Activated B cell treated with CpG ODN at 0.5 μM for 24 hours (primary cell): Measurements from ENCODE around the gene FLVCR1. TPM values are rescaled to one million over a fixed set of nuclear protein-coding genes. Genes with fewer than 3 reads are reported as not detected.
A peak's percentile ranks its signal among the peaks of the same experiment; 100 is the strongest.

Experiments
- ATAC-seq: fragments of 200-7000 bp; cut with Tn5 transposase; one replicate; pipeline ENCODE4 v1.10.0; 2021; ENCODE audit warnings: low read depth, mild to moderate bottlenecking, moderate library complexity
- CTCF ChIA-PET: fragments of 350-600 bp; sonication (Branson Sonifier 250); formaldehyde crosslinking; loops from one replicate; lab custom pipeline; 2021; ENCODE audit warnings: antibody characterized with exemption; lab: Charles Lee
- POLR2A ChIA-PET: fragments of 350-600 bp; sonication (Branson Sonifier 250); formaldehyde crosslinking; loops from one replicate; lab custom pipeline; 2021; ENCODE audit warnings: antibody characterized with exemption; lab: Charles Lee
- DNase-seq: peaks from one replicate; pipeline ENCODE4 v3.0.0; 2022
- H3K27ac Mint-ChIP-seq: one replicate; pipeline ENCODE4 v1.8.0; 2020; ENCODE audit warnings: mixed read lengths
- H3K27me3 Mint-ChIP-seq: one replicate; pipeline ENCODE4 v1.8.0; 2021; ENCODE audit warnings: mixed read lengths
- H3K36me3 Mint-ChIP-seq: one replicate; pipeline ENCODE4 v1.8.0; 2021; ENCODE audit warnings: low read depth, mixed read lengths
- H3K4me1 Mint-ChIP-seq: one replicate; pipeline ENCODE4 v1.8.0; 2021; ENCODE audit warnings: mixed read lengths
- H3K4me3 Mint-ChIP-seq: one replicate; pipeline ENCODE4 v1.8.0; 2020; ENCODE audit warnings: mild to moderate bottlenecking, mixed read lengths
- H3K9me3 Mint-ChIP-seq: one replicate; pipeline ENCODE4 v1.8.0; 2020; ENCODE audit warnings: mixed read lengths
- intact Hi-C: fragments of 100-400 bp; cut with micrococcal nuclease; formaldehyde crosslinking; loops from one replicate; pipeline ENCODE4 v1.15.1; 2024
- total RNA-seq: library from RNA; stranded (reverse); gene quantifications from 2 replicates; pipeline ENCODE4 v1.2.3, GENCODE V29; 2022
- TF ChIP-seq, protein P1 (sequence below): fragments of 200-600 bp; IDR thresholded peaks from one replicate; pipeline ENCODE4 v1.8.0; 2022; ENCODE audit warnings: antibody characterized with exemption, mild to moderate bottlenecking

The FLVCR1 gene
- total RNA-seq: 12.7 and 16.4 TPM in 2 replicates

DNA sequence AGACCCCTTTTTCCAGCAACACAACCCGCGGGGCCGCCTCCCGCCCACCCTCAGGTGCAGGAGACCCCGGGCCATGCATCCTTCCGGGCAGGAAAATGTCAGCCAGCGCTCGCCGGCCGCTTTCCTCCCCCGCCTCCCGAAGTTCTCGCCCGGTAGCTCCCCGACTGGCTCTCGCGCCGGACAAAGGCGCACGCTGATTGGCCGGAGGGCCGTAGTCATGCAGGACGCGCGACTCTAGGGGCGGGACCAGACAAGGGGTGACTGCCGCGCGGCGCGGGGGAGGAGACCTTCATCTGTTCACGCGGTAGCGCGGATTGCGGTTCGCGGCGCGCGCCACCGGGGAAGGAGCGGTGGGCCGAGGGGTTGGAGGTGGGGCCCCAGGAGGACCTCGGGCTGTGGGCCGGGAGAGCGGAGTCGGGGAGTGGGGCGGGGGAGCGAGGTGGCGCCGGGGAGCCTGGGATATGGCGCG is at the start of gene FLVCR1:
Gene FLVCR1, plus strand, starts transcription at position 284 of the 469 bp plus-strand sequence. Its CDS starts 178 bp downstream, at position 462.
- TF ChIP-seq, protein P1, sequence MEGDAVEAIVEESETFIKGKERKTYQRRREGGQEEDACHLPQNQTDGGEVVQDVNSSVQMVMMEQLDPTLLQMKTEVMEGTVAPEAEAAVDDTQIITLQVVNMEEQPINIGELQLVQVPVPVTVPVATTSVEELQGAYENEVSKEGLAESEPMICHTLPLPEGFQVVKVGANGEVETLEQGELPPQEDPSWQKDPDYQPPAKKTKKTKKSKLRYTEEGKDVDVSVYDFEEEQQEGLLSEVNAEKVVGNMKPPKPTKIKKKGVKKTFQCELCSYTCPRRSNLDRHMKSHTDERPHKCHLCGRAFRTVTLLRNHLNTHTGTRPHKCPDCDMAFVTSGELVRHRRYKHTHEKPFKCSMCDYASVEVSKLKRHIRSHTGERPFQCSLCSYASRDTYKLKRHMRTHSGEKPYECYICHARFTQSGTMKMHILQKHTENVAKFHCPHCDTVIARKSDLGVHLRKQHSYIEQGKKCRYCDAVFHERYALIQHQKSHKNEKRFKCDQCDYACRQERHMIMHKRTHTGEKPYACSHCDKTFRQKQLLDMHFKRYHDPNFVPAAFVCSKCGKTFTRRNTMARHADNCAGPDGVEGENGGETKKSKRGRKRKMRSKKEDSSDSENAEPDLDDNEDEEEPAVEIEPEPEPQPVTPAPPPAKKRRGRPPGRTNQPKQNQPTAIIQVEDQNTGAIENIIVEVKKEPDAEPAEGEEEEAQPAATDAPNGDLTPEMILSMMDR: no peak
- DNase-seq (peak; percentile 90), ATAC-seq (peak; percentile 99)
- no peaks in the 10 kb centered on the region for H3K9me3 Mint-ChIP-seq
- H3K4me1 Mint-ChIP-seq: peaks cover 22% of the 10 kb centered on the region
- ChIA-PET CTCF (no interaction called here), POLR2A (interaction anchor here (0.7 to 2.4 kb wide), 19 partner anchors 24 to 1531 kb away, joined by 3 to 45 read pairs (median 4); partner anchors contain the start of genes ANGEL2, ATF3, DTL and INTS7)
- peak within 1 kb of the TSS; percentile 93 for H3K27ac Mint-ChIP-seq
- intact Hi-C loops: loop anchor here (1.0 to 10.0 kb wide), 12 partner anchors 14 to 1424 kb away; partner anchors contain the start of genes ANGEL2, PACC1, PPP2R5A and RPS6KC1
- peak within 1 kb of the TSS; percentile 99 for H3K4me3 Mint-ChIP-seq
- H3K27me3 Mint-ChIP-seq: no peaks in the 10 kb centered on the region
- peaks cover 14% of the 10 kb centered on the region for H3K36me3 Mint-ChIP-seq

DNA sequence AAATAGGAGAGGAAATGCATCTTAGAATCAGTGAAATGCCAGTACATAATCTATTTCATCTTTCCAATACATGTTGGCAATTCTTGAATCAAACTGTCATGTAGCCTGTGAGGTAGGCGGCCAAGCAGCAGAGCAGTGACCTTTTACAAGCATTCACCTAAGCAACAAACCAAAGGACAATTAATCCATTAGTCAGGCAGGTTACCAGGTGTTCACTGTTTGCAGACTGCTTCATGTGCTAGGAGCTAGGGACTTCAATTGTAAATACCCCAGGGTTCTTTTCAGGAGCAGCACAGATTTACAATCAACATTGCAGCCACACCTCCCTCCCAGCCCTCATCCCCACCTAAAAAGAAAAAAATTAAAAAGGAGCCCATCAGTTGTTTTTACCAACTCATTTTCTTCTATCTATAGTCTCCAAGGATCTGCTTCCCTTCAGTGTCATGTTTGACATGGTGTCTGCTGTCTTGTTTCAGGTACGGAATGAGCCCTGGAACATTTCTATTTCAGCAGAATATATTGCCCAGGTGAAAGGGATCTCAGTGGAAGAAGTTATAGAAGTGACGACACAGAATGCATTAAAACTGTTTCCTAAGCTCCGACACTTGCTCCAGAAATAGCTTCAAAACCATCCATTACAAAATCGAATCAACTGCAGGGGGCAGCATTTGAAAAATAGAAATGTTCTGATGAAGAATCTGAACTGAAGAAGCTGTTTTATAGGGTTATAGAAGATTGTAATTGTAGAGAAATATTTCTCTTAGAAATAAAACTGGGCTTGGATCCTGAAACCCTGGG is 43.3 kb upstream of the FLVCR1 start:
- Mint-ChIP-seq H3K27ac (no peak overlapping the region), H3K27me3 (no peaks in the 10 kb centered on the region), H3K36me3 (peaks cover 22% of the 10 kb centered on the region), H3K4me1 (peaks cover 6% of the 10 kb centered on the region), H3K4me3 (no peak overlapping the region), H3K9me3 (no peaks in the 10 kb centered on the region)
- intact Hi-C loops: loop anchor here (1.0 to 5.0 kb wide), 2 partner anchors 43 to 181 kb away; partner anchors contain the start of gene FLVCR1
- ChIA-PET POLR2A (interaction anchor here (0.6 to 1.0 kb wide), 2 partner anchors 17 to 248 kb away, joined by 3 to 7 read pairs; no protein-coding TSS in a partner anchor), CTCF (interaction anchor here (0.6 to 3.1 kb wide), 6 partner anchors 10 to 359 kb away, joined by 3 to 31 read pairs (median 4); no protein-coding TSS in a partner anchor)
- no peak for DNase-seq
- ATAC-seq: no peak
- TF ChIP-seq, protein P1: no peak

DNA sequence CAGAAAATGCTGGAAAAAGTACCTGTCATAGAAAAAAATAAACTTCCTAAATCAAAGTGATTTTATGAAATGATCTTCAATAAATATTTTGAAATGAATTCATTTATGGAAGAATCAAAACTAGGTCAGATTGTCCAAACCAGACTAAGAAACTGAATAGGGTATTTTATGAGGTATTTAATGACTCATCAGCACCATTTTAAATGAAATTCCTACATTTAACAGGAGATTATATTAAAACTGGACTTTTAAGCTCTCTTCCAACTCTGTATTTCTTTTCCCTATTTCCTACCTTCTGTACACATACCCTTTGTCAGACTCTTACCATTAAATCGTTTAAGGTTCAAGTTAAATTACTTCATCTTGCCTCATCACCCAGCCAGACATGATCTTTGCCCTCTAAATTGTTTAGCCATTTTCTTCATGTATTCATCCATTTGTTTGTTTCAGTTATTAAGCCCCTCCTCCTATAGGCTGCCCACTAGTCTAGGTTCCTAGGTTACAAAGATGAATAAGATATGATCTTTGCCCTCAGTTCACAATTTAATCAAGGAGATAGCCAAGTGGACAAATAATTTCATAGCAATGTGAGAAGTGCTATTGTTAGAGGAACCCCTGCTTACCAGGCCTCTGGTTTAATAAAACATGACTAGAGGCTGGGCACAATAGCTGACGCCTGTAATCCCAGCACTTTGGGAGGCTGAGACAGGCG is 41.4 kb upstream of the FLVCR1 start:
- ATAC-seq (no peak), DNase-seq (no peak)
- POLR2A ChIA-PET: no interaction called here
- no peak overlapping the region for H3K27ac Mint-ChIP-seq
- CTCF ChIA-PET: interaction anchor here (1.0 kb wide), 1 partner anchor 178 kb away, joined by 3 read pairs; no protein-coding TSS in a partner anchor
- H3K36me3 Mint-ChIP-seq: peaks cover 18% of the 10 kb centered on the region
- intact Hi-C loops: loop anchor here (5.0 kb wide), 1 partner anchor 41 kb away; the partner anchor contains the start of gene FLVCR1
- TF ChIP-seq, protein P1: no peak
- H3K4me1 Mint-ChIP-seq: peaks cover 17% of the 10 kb centered on the region
- no peaks in the 10 kb centered on the region for H3K27me3 Mint-ChIP-seq
- H3K4me3 Mint-ChIP-seq: no peak overlapping the region
- H3K9me3 Mint-ChIP-seq: no peaks in the 10 kb centered on the region

DNA sequence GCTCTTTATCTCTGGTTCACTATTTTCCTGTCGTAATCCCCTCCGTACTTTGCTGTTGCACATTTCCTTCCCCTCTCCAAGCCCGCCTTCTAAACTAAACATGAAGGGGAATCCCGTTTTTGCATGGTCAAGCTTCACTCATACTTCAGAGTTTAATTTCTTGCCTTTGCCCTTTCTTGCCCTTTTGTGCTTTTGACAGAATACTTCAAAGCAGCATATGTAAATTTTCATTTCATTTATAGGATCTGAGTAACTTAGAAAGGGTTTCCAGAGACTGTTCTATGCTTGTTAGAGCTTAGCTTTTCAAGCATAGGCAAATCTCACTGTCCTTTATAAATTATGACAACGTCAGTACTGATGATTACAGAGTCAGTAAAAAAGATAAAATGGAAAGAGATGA is 38.3 kb upstream of the FLVCR1 start:
- CTCF ChIA-PET: interaction anchor here (1.1 kb wide), 1 partner anchor 9 kb away, joined by 3 read pairs; no protein-coding TSS in a partner anchor
- peak overlapping the region; percentile 67 for H3K27ac Mint-ChIP-seq
- intact Hi-C loops: loop anchor here (5.0 kb wide), 1 partner anchor 38 kb away; the partner anchor contains the start of gene FLVCR1
- peak overlapping the region; percentile 72 for H3K4me3 Mint-ChIP-seq
- peaks cover 17% of the 10 kb centered on the region for H3K4me1 Mint-ChIP-seq
- H3K9me3 Mint-ChIP-seq: peaks cover 3% of the 10 kb centered on the region
- TF ChIP-seq, protein P1: no peak
- DNase-seq (no peak), ATAC-seq (peak; percentile 72)
- POLR2A ChIA-PET: interaction anchor here (0.6 to 1.8 kb wide), 3 partner anchors 28 to 203 kb away, joined by 4 to 15 read pairs (median 9); partner anchors contain the start of genes FLVCR1, NSL1 and TATDN3
- H3K27me3 Mint-ChIP-seq: no peaks in the 10 kb centered on the region
- H3K36me3 Mint-ChIP-seq: peaks cover 8% of the 10 kb centered on the region
